Body of pancreas (tissue), 4 donors: ENCODE results near the gene OR5A2. TPM values are rescaled to one million over a fixed set of nuclear protein-coding genes. Genes with fewer than 3 reads are reported as not detected.

ENCODE experiments used
- ATAC-seq: fragments of 150-250 bp; one replicate; pipeline ENCODE4 v1.9.1; 2016
- DNase-seq, 4 donors: peaks; one replicate each; pipeline ENCODE4 v3.0.0-alpha.2; 2019
- H3K27ac ChIP-seq, 4 donors: fragments of 200-600 bp; sonication (generic); 1 replicate in 3 of 4; 2 replicates in 1 of 4; pipeline versions ENCODE4 v1.5.1 to v1.6.1; 2016 to 2019; ENCODE audit warnings: mild to moderate bottlenecking in 1 of 4, mixed read lengths in 1 of 4, moderate library complexity in 1 of 4
- H3K27me3 ChIP-seq, 2 donors: fragments of 200-600 bp; sonication (generic); one replicate each; pipeline ENCODE4 v1.6.0; 2016; ENCODE audit warnings: mild to moderate bottlenecking in 1 of 2
- H3K36me3 ChIP-seq, 2 donors: fragments of 200-600 bp; sonication (generic); replicated peaks in 1 of 2; 2 replicates each; pipeline ENCODE4 v1.5.1; 2016; ENCODE audit warnings: low read depth in 2 of 2; ENCODE audit not compliant: insufficient read depth in 1 of 2
- H3K4me1 ChIP-seq: fragments of 200-600 bp; sonication (generic); one replicate; pipeline ENCODE4 v1.6.0; 2016
- H3K4me3 ChIP-seq, 2 donors: fragments of 200-600 bp; sonication (generic); 1 replicate in 1 of 2; 2 replicates in 1 of 2; pipeline ENCODE4 v1.5.1; 2016 to 2019
- H3K9me3 ChIP-seq, 3 donors: fragments of 200-600 bp; sonication (generic); 1 replicate in 2 of 3; 2 replicates in 1 of 3; pipeline ENCODE4 v1.5.1; 2016
- CTCF ChIP-seq, 7 experiments: fragments of 450-650 bp in 4 of 7; fragments of 200-600 bp in 3 of 7; sonication (generic) in 3 of 7; IDR thresholded peaks; one replicate each; pipeline ENCODE4 v1.5.1; 2016 to 2019; ENCODE audit warnings: antibody characterized with exemption in 7 of 7
- POLR2A ChIP-seq, 3 donors: fragments of 450-650 bp; IDR thresholded peaks; one replicate each; pipeline ENCODE4 v1.6.1; 2016; ENCODE audit warnings: antibody characterized with exemption in 3 of 3, mild to moderate bottlenecking in 2 of 3
- WGBS, 2 donors: methylation state at CpG; one replicate each; pipeline ENCODE4 v1.1.5; 2017; 5-methylcytosine and 5-hydroxymethylcytosine counted together
- intact Hi-C: fragments of 100-400 bp; cut with DNase I; formaldehyde crosslinking; loops from one replicate; pipeline ENCODE4 v1.15.1; 2023
- total RNA-seq, 2 donors: library from RNA; depleted of rRNA; stranded (reverse); fragments of >200 nt; gene quantifications; one replicate each; pipeline ENCODE4 v1.1.0, GENCODE V29; 2016

OR5A2 gene
- total RNA-seq, 2 donors from 2014 or later: not detected

- WGBS, 2 donors: 57 to 68% methylated on average over 8 of the region's 8 CpGs
- Histone ChIP-seq H3K27ac (no peak overlapping the region), H3K9me3 (no peaks in the 10 kb centered on the region), H3K4me1 (no peaks in the 10 kb centered on the region), H3K27me3 (no peaks in the 10 kb centered on the region), H3K36me3 (no peaks in the 10 kb centered on the region), H3K4me3 (no peak overlapping the region)
- intact Hi-C loops: no loop called here
- DNase-seq (peak in 1 of 4 donors; percentile 5), ATAC-seq (no peak)
- no peak for TF ChIP-seq CTCF (IDR thresholded peaks at IDR 0.05)
- no peak for TF ChIP-seq POLR2A (IDR thresholded peaks at IDR 0.05)
Measured at GRCh38 chr11:59368238-59369022, 57.8 kb downstream of the OR5A2 start.

Other genes starting within 250 kb of the OR5A2 start
- 1 to 10 TPM; 1.3 to 3.9 TPM for gene MPEG1, start 213.5 kb downstream of the OR5A2 start, total RNA-seq
- gene OR5AN1, start 67.5 kb downstream of the OR5A2 start, total RNA-seq: not detected
- gene OR5A1, start 10.1 kb upstream of the OR5A2 start, total RNA-seq: not detected
- gene OR4D6, start 30.5 kb upstream of the OR5A2 start, total RNA-seq: not detected
- gene OR4D10, start 46.9 kb upstream of the OR5A2 start, total RNA-seq: not detected
- gene OR4D11, start 77.2 kb upstream of the OR5A2 start, total RNA-seq: not detected
- not detected for gene OR4D9, start 85.1 kb upstream of the OR5A2 start, total RNA-seq
- gene OSBP, start 189.4 kb upstream of the OR5A2 start, total RNA-seq: 10 to 100 TPM; 28.5 to 30.3 TPM
- gene PATL1, start 242.6 kb upstream of the OR5A2 start, total RNA-seq: 1 to 10 TPM; 6.5 to 9.6 TPM